HCT116 (cell line): ENCODE measurements around the gene PCDH10. TPM values are rescaled to one million over a fixed set of nuclear protein-coding genes. Genes with fewer than 3 reads are reported as not detected.

Experiments
- ATAC-seq: fragments of 200-7000 bp; cut with Tn5 transposase; 2 replicates; pipeline ENCODE4 v1.9.1; 2020; ENCODE audit warnings: mild to moderate bottlenecking, moderate library complexity
- BruUV-seq: library from RNA; stranded (reverse); fragments of 400-500 nt; replicated peaks from 2 replicates; lab custom pipeline; 2021; lab: Mats Ljungman, UMichigan
- CTCF ChIA-PET: fragments of 300-600 bp; sonication (Branson Sonifier 250); formaldehyde crosslinking; loops from one replicate; lab custom pipeline; 2021; ENCODE audit warnings: antibody characterized with exemption; lab: Charles Lee
- POLR2A ChIA-PET: fragments of 300-600, 350-600 bp; sonication (Branson Sonifier 250); formaldehyde crosslinking; loops from one replicate; lab custom pipeline; 2021; ENCODE audit warnings: antibody characterized with exemption; lab: Charles Lee
- RAD21 ChIA-PET, 2 experiments: fragments of 300-600 bp; sonication (Branson Sonifier 250); formaldehyde crosslinking; loops; one replicate each; lab custom pipeline; 2023; ENCODE audit warnings: low total read pairs in 2 of 2; ENCODE audit not compliant: uncharacterized antibody in 2 of 2, unreplicated experiment in 2 of 2, low non-redundant PET in 1 of 2; lab: Charles Lee
- DNase-seq: peaks from one replicate; pipeline ENCODE4 v3.0.0-alpha.2; 2010; ENCODE audit warnings: low read depth, low spot score
- H2AFZ ChIP-seq: fragments of 200-600 bp; shearing (Covaris generic), sonication (generic); 2 replicates; pipeline ENCODE4 v1.6.1; 2017; ENCODE audit warnings: low read depth, mixed run types, mixed read lengths, antibody characterized with exemption, low read length; ENCODE audit not compliant: poor library complexity, severe bottlenecking
- H3K27ac ChIP-seq: 2 replicates; pipeline ENCODE4 v1.5.1; 2012; ENCODE audit warnings: low read depth, low read length
- H3K27me3 ChIP-seq: fragments of 200-600 bp; sonication (generic); 2 replicates; pipeline ENCODE4 v1.6.1; 2016; ENCODE audit warnings: mixed run types, low read length, mixed read lengths; ENCODE audit not compliant: insufficient read depth
- H3K36me3 ChIP-seq, 2 experiments: fragments of 200-500 bp in 1 of 2; fragments of 200-600 bp in 1 of 2; sonication (Bioruptor generic) in 1 of 2; sonication (generic) in 1 of 2; 2 replicates each; pipeline versions ENCODE4 v1.5.1 to v1.6.1; 2014 to 2016; ENCODE audit warnings: low read length in 2 of 2, inconsistent platforms in 1 of 2, mixed read lengths in 1 of 2, mixed run types in 1 of 2; ENCODE audit not compliant: insufficient read depth in 2 of 2, control insufficient read depth in 1 of 2
- H3K4me1 ChIP-seq, 2 experiments: fragments of 200-600 bp in 1 of 2; sonication (generic) in 1 of 2; 2 replicates each; pipeline versions ENCODE4 v1.5.1 to v1.6.1; 2012 to 2017; ENCODE audit warnings: low read length in 2 of 2, inconsistent platforms in 1 of 2, mild to moderate bottlenecking in 1 of 2, mixed read lengths in 1 of 2, mixed run types in 1 of 2, moderate library complexity in 1 of 2; ENCODE audit not compliant: insufficient read depth in 2 of 2, control insufficient read depth in 1 of 2
- H3K4me2 ChIP-seq: fragments of 200-600 bp; sonication (generic); 2 replicates; pipeline ENCODE4 v1.6.1; 2017; ENCODE audit warnings: mixed run types, low read length, mixed read lengths
- H3K4me3 ChIP-seq, 2 experiments: fragments of 200-600 bp in 1 of 2; sonication (generic) in 1 of 2; replicated peaks in 1 of 2; 2 replicates each; pipeline ENCODE4 v1.5.1; 2011 to 2016; ENCODE audit warnings: low read length in 2 of 2, control low read depth in 1 of 2, low read depth in 1 of 2, mild to moderate bottlenecking in 1 of 2, mixed read lengths in 1 of 2, mixed run types in 1 of 2
- H3K79me2 ChIP-seq: fragments of 200-600 bp; sonication (generic); 2 replicates; pipeline ENCODE4 v1.6.1; 2017; ENCODE audit warnings: mild to moderate bottlenecking, mixed run types, low read length, moderate library complexity, mixed read lengths; ENCODE audit not compliant: insufficient read depth
- H3K9ac ChIP-seq: fragments of 200-600 bp; sonication (generic); 2 replicates; pipeline ENCODE4 v1.6.1; 2016; ENCODE audit warnings: low read length, mixed read lengths
- H3K9me2 ChIP-seq: fragments of 200-600 bp; sonication (generic), shearing (Covaris generic); 2 replicates; pipeline ENCODE4 v1.6.1; 2017; ENCODE audit warnings: mixed run types, mild to moderate bottlenecking, moderate library complexity; ENCODE audit not compliant: insufficient read depth
- H3K9me3 ChIP-seq, 2 experiments: fragments of 200-500 bp in 1 of 2; fragments of 200-600 bp in 1 of 2; sonication (Bioruptor generic) in 1 of 2; sonication (generic) in 1 of 2; 2 replicates each; pipeline ENCODE4 v1.6.1; 2014 to 2017; ENCODE audit warnings: low read length in 2 of 2, mixed read lengths in 2 of 2, inconsistent platforms in 1 of 2, low read depth in 1 of 2, mild to moderate bottlenecking in 1 of 2, mixed run types in 1 of 2, moderate library complexity in 1 of 2; ENCODE audit not compliant: control insufficient read depth in 1 of 2, insufficient read depth in 1 of 2
- H4K20me1 ChIP-seq: fragments of 200-600 bp; sonication (generic), shearing (Covaris generic); 2 replicates; pipeline ENCODE4 v1.6.1; 2017; ENCODE audit warnings: mixed run types, mild to moderate bottlenecking, moderate library complexity; ENCODE audit not compliant: insufficient read depth
- ATF3 ChIP-seq: IDR thresholded peaks from 2 replicates; pipeline ENCODE4 v1.6.1; 2012
- CEBPB ChIP-seq: IDR thresholded peaks from 2 replicates; pipeline ENCODE4 v1.6.1; 2012; ENCODE audit warnings: low read depth
- CTCF ChIP-seq, 3 experiments: fragments of 200-600 bp in 1 of 3; sonication (generic) in 1 of 3; IDR thresholded peaks in 2 of 3; conservative IDR thresholded peaks in 1 of 3; 2 replicates each; pipeline ENCODE4 v1.5.1; 2012 to 2017; ENCODE audit warnings: low read depth in 2 of 3, low read length in 2 of 3, antibody characterized with exemption in 1 of 3, borderline replicate concordance in 1 of 3, control low read depth in 1 of 3, mild to moderate bottlenecking in 1 of 3, mixed read lengths in 1 of 3, mixed run types in 1 of 3, moderate library complexity in 1 of 3; ENCODE audit not compliant: insufficient read depth in 1 of 3
- EGR1 ChIP-seq: IDR thresholded peaks from 2 replicates; pipeline ENCODE4 v1.6.1; 2012; ENCODE audit warnings: low read depth
- ELF1 ChIP-seq: IDR thresholded peaks from 2 replicates; pipeline ENCODE4 v1.6.1; 2012; ENCODE audit warnings: low read depth, borderline replicate concordance
- EZH2phosphoT487 ChIP-seq: fragments of 200-600 bp; IDR thresholded peaks from 2 replicates; pipeline ENCODE4 v1.6.1; 2018; ENCODE audit warnings: antibody characterized with exemption, borderline replicate concordance
- FOSL1 ChIP-seq: IDR thresholded peaks from 2 replicates; pipeline ENCODE4 v1.6.1; 2012; ENCODE audit warnings: low read depth
- MAX ChIP-seq: IDR thresholded peaks from 2 replicates; pipeline ENCODE4 v1.6.1; 2012
- POLR2A ChIP-seq: IDR thresholded peaks from 2 replicates; pipeline ENCODE4 v1.7.0; 2011; ENCODE audit warnings: borderline replicate concordance; ENCODE audit not compliant: insufficient read depth, insufficient read length; ENCODE audit errors: extremely low read depth
- RAD21 ChIP-seq: IDR thresholded peaks from 2 replicates; pipeline ENCODE4 v1.6.1; 2012; ENCODE audit warnings: low read depth, mild to moderate bottlenecking
- REST ChIP-seq: IDR thresholded peaks from 2 replicates; pipeline ENCODE4 v1.6.1; 2012; ENCODE audit warnings: low read depth
- SIN3A ChIP-seq: IDR thresholded peaks from 2 replicates; pipeline ENCODE4 v1.6.1; 2012; ENCODE audit warnings: low read depth
- SP1 ChIP-seq: IDR thresholded peaks from 2 replicates; pipeline ENCODE4 v1.6.1; 2012; ENCODE audit warnings: low read depth
- SRF ChIP-seq: IDR thresholded peaks from 2 replicates; pipeline ENCODE4 v1.6.1; 2012; ENCODE audit warnings: low read depth
- TCF7L2 ChIP-seq: IDR thresholded peaks from 2 replicates; pipeline ENCODE4 v1.7.0; 2011; ENCODE audit warnings: borderline replicate concordance, inconsistent platforms; ENCODE audit not compliant: insufficient read depth, insufficient read length; ENCODE audit errors: extremely low read depth
- YY1 ChIP-seq: IDR thresholded peaks from 2 replicates; pipeline ENCODE4 v1.6.1; 2011; ENCODE audit warnings: low read length, low read depth, moderate library complexity, mild to moderate bottlenecking; ENCODE audit not compliant: insufficient replicate concordance; ENCODE audit errors: extremely low read depth
- ZFX ChIP-seq: fragments of 450-650 bp; IDR thresholded peaks from 2 replicates; pipeline ENCODE4 v1.6.1; 2017
- ZNF274 ChIP-seq: fragments of 200-500 bp; sonication (Bioruptor generic); IDR thresholded peaks from 2 replicates; pipeline ENCODE4 v1.6.1; 2014; ENCODE audit warnings: mild to moderate bottlenecking, low read depth, low read length, inconsistent platforms
- intact Hi-C: fragments of 100-400 bp; cut with micrococcal nuclease; formaldehyde crosslinking; loops from 2 replicates; pipeline ENCODE4 v1.10.0; 2022
- total RNA-seq: library from RNA; stranded (reverse); gene quantifications from one replicate; pipeline ENCODE4 v1.2.1, GENCODE V29; 2021; ENCODE audit not compliant: unreplicated experiment

PCDH10 gene
- total RNA-seq, 1 experiment from 2014 or later: not detected

GRCh38 chr4:133136833-133137232, 12.3 kb upstream of the PCDH10 start:
- RAD21 ChIA-PET: no interaction called here
- Histone ChIP-seq H3K36me3 (no peaks in the 10 kb centered on the region), H3K9ac (no peak overlapping the region), H2AFZ (no peak overlapping the region), H4K20me1 (no peaks in the 10 kb centered on the region), H3K79me2 (no peaks in the 10 kb centered on the region), H3K27me3 (no peaks in the 10 kb centered on the region), H3K4me3 (no peak overlapping the region), H3K4me2 (no peak overlapping the region), H3K9me2 (no peaks in the 10 kb centered on the region), H3K27ac (no peak overlapping the region), H3K9me3 (no peaks in the 10 kb centered on the region), H3K4me1 (no peaks in the 10 kb centered on the region)
- no peak for DNase-seq
- ATAC-seq: no peak
- no TSS peak for BruUV-seq
- no peak for TF ChIP-seq SIN3A
- no peak for TF ChIP-seq ELF1
- TF ChIP-seq TCF7L2: no peak
- no peak for TF ChIP-seq REST
- no peak for TF ChIP-seq CTCF (IDR thresholded peaks at IDR 0.05 in 2 of 3, conservative IDR thresholded peaks at IDR 0.05 in 1 of 3; ENCODE audit: borderline replicate concordance in 1 of 3, insufficient read depth in 1 of 3, low read depth in 2 of 3, low read length in 2 of 3)
- TF ChIP-seq MAX: no peak
- TF ChIP-seq ZNF274: no peak
- no peak for TF ChIP-seq ZFX
- TF ChIP-seq SRF: no peak
- no peak for TF ChIP-seq ATF3
- TF ChIP-seq FOSL1: no peak
- no peak for TF ChIP-seq SP1
- no peak for TF ChIP-seq YY1
- TF ChIP-seq EGR1: no peak
- TF ChIP-seq POLR2A: no peak
- TF ChIP-seq RAD21: no peak
- no peak for TF ChIP-seq CEBPB
- TF ChIP-seq EZH2phosphoT487: no peak
- CTCF ChIA-PET: interaction anchor here (0.8 to 1.6 kb wide), 4 partner anchors 9 to 21 kb away, joined by 3 to 4 read pairs (median 3); no protein-coding TSS in a partner anchor
- POLR2A ChIA-PET: no interaction called here
- intact Hi-C loops: no loop called here
